WTC11 (cell line): Measurements from ENCODE around the gene ADK. TPM values are rescaled to one million over a fixed set of nuclear protein-coding genes. Genes with fewer than 3 reads are reported as not detected.

Experiments
- ATAC-seq: fragments of 200-7000 bp; cut with Tn5 transposase; 2 replicates; pipeline ENCODE4 v1.10.0; 2021; ENCODE audit warnings: mild to moderate bottlenecking, moderate library complexity
- CTCF ChIA-PET: fragments of 300-600 bp; sonication (Branson Sonifier 250); formaldehyde crosslinking; loops from one replicate; lab custom pipeline; 2021; ENCODE audit warnings: antibody characterized with exemption; lab: Charles Lee
- POLR2A ChIA-PET: fragments of 350-600 bp; sonication (Branson Sonifier 250); formaldehyde crosslinking; loops from one replicate; lab custom pipeline; 2021; ENCODE audit warnings: antibody characterized with exemption; lab: Charles Lee
- DNase-seq: peaks from one replicate; pipeline ENCODE4 v3.0.0; 2021; ENCODE audit warnings: low spot score
- H3K27ac Mint-ChIP-seq: 2 replicates; pipeline ENCODE4 v1.8.0; 2021; ENCODE audit warnings: mixed read lengths
- H3K27me3 Mint-ChIP-seq: 2 replicates; pipeline ENCODE4 v1.8.0; 2021; ENCODE audit warnings: low read depth, mild to moderate bottlenecking, moderate library complexity, mixed read lengths
- H3K36me3 Mint-ChIP-seq: 2 replicates; pipeline ENCODE4 v1.8.0; 2021; ENCODE audit warnings: mixed read lengths
- H3K4me1 Mint-ChIP-seq: 2 replicates; pipeline ENCODE4 v1.8.0; 2022; ENCODE audit warnings: mixed read lengths
- H3K4me3 Mint-ChIP-seq: 2 replicates; pipeline ENCODE4 v1.8.0; 2021; ENCODE audit warnings: mild to moderate bottlenecking, moderate library complexity, mixed read lengths
- H3K9me3 Mint-ChIP-seq: 2 replicates; pipeline ENCODE4 v1.8.0; 2021; ENCODE audit warnings: mixed read lengths
- CBFB ChIP-seq: sonication (generic); formaldehyde crosslinking; IDR thresholded peaks from 2 replicates; pipeline ENCODE4 v1.8.1; 2022; ENCODE audit warnings: mild to moderate bottlenecking, low read depth, missing genetic modification reagents
- ELF4 ChIP-seq: sonication (generic); formaldehyde crosslinking; IDR thresholded peaks from 2 replicates; pipeline ENCODE4 v1.8.1; 2022; ENCODE audit warnings: low read depth, mild to moderate bottlenecking, moderate library complexity, missing genetic modification reagents
- NFE2L1 ChIP-seq: sonication (generic); formaldehyde crosslinking; IDR thresholded peaks from 2 replicates; pipeline ENCODE4 v1.8.1; 2023; ENCODE audit warnings: missing genetic modification reagents
- PRRX2 ChIP-seq: fragments of 250-450 bp; sonication (Bioruptor Pico); IDR thresholded peaks from 2 replicates; pipeline ENCODE4 v1.8.0; 2021; ENCODE audit warnings: mild to moderate bottlenecking
- TP53 ChIP-seq: sonication (generic); formaldehyde crosslinking; IDR thresholded peaks from 2 replicates; pipeline ENCODE4 v1.8.1; 2023; ENCODE audit warnings: mild to moderate bottlenecking, missing genetic modification reagents
- ZNF121 ChIP-seq: sonication (generic); formaldehyde crosslinking; IDR thresholded peaks from 2 replicates; pipeline ENCODE4 v1.8.0; 2023; ENCODE audit warnings: missing genetic modification reagents
- ZNF317 ChIP-seq: sonication (generic); formaldehyde crosslinking; IDR thresholded peaks from 2 replicates; pipeline ENCODE4 v1.8.1; 2023; ENCODE audit warnings: low read depth, mild to moderate bottlenecking, moderate library complexity, missing genetic modification reagents, borderline replicate concordance
- ZNF416 ChIP-seq: fragments of 250-450 bp; sonication (Bioruptor Pico); IDR thresholded peaks from 2 replicates; pipeline ENCODE4 v1.9.0; 2021; ENCODE audit warnings: mild to moderate bottlenecking, inconsistent platforms
- total RNA-seq: library from RNA; stranded (reverse); gene quantifications from 3 replicates; pipeline ENCODE4 v1.2.3, GENCODE V29; 2021
- TF ChIP-seq, protein P1 (sequence below): sonication (generic); formaldehyde crosslinking; IDR thresholded peaks from 2 replicates; pipeline ENCODE4 v1.8.1; 2023; ENCODE audit warnings: mild to moderate bottlenecking, missing genetic modification reagents
- TF ChIP-seq, protein P2 (sequence below): sonication (generic); formaldehyde crosslinking; IDR thresholded peaks from 2 replicates; pipeline ENCODE4 v1.8.1; 2022; ENCODE audit warnings: low read depth, missing genetic modification reagents, borderline replicate concordance
- TF ChIP-seq, protein P3 (sequence below): fragments of 250-450 bp; sonication (Bioruptor Pico); IDR thresholded peaks from 2 replicates; pipeline ENCODE4 v2.1.2; 2022; ENCODE audit warnings: mild to moderate bottlenecking, moderate library complexity
- TF ChIP-seq, protein P4 (sequence below): sonication (generic); formaldehyde crosslinking; IDR thresholded peaks from 2 replicates; pipeline ENCODE4 v1.8.0; 2023; ENCODE audit warnings: mild to moderate bottlenecking, missing genetic modification reagents
- TF ChIP-seq, protein P5 (sequence below): sonication (generic); formaldehyde crosslinking; IDR thresholded peaks from 2 replicates; pipeline ENCODE4 v1.8.1; 2023; ENCODE audit warnings: mild to moderate bottlenecking, missing genetic modification reagents, moderate library complexity
- TF ChIP-seq, protein P6 (sequence below): sonication (generic); formaldehyde crosslinking; conservative IDR thresholded peaks from 2 replicates; pipeline ENCODE4 v1.8.1; 2022; ENCODE audit warnings: mild to moderate bottlenecking, missing genetic modification reagents
- TF ChIP-seq, protein P7 (sequence below): sonication (generic); formaldehyde crosslinking; IDR thresholded peaks from 2 replicates; pipeline ENCODE4 v1.8.0; 2022; ENCODE audit warnings: mild to moderate bottlenecking, missing genetic modification reagents
- TF ChIP-seq, protein P8 (sequence below): sonication (generic); formaldehyde crosslinking; IDR thresholded peaks from 2 replicates; pipeline ENCODE4 v1.8.1; 2023; ENCODE audit warnings: mild to moderate bottlenecking, missing genetic modification reagents
- TF ChIP-seq, protein P9 (sequence below): sonication (generic); formaldehyde crosslinking; IDR thresholded peaks from 2 replicates; pipeline ENCODE4 v1.8.1; 2022; ENCODE audit warnings: missing genetic modification reagents, borderline replicate concordance
- TF ChIP-seq, protein P10 (sequence below): sonication (generic); formaldehyde crosslinking; IDR thresholded peaks from 2 replicates; pipeline ENCODE4 v1.8.1; 2022; ENCODE audit warnings: mild to moderate bottlenecking, moderate library complexity, missing genetic modification reagents
- TF ChIP-seq, protein P11 (sequence below): fragments of 250-450 bp; sonication (Bioruptor Pico); IDR thresholded peaks from 2 replicates; pipeline ENCODE4 v1.9.0; 2021; ENCODE audit warnings: mild to moderate bottlenecking, borderline replicate concordance

Gene ADK
- total RNA-seq, 1 experiment from 2014 or later, result 32.7 TPM

DNA sequence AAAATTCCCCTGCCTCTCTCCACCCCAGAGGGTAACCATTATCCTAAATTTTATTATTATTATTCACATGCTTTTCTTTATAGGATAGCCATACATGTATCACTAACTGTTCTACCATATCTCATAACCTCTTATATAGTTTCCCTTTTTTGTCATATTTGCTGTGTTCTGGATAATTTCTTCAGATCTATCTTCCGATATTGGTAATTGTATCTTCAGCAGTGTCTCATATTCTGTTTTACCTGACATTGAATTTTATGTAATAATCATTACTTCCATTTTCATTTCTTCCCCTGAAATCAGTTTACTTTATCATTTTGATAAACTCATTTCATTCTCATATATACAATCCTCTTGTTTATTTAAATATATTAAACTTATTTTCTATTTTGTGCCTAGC lies 273.5 kb downstream of the ADK start:
- H3K4me3 Mint-ChIP-seq, result no peak overlapping the region
- POLR2A ChIA-PET, result no interaction called here
- CTCF ChIA-PET, result no interaction called here
- peaks cover 27% of the 10 kb centered on the region for H3K4me1 Mint-ChIP-seq
- H3K36me3 Mint-ChIP-seq, result peaks cover 19% of the 10 kb centered on the region
- DNase-seq, result no peak
- no peaks in the 10 kb centered on the region for H3K27me3 Mint-ChIP-seq
- peaks cover 21% of the 10 kb centered on the region for H3K9me3 Mint-ChIP-seq
- no peak overlapping the region for H3K27ac Mint-ChIP-seq
- no peak for ATAC-seq
- TF ChIP-seq, protein P1, sequence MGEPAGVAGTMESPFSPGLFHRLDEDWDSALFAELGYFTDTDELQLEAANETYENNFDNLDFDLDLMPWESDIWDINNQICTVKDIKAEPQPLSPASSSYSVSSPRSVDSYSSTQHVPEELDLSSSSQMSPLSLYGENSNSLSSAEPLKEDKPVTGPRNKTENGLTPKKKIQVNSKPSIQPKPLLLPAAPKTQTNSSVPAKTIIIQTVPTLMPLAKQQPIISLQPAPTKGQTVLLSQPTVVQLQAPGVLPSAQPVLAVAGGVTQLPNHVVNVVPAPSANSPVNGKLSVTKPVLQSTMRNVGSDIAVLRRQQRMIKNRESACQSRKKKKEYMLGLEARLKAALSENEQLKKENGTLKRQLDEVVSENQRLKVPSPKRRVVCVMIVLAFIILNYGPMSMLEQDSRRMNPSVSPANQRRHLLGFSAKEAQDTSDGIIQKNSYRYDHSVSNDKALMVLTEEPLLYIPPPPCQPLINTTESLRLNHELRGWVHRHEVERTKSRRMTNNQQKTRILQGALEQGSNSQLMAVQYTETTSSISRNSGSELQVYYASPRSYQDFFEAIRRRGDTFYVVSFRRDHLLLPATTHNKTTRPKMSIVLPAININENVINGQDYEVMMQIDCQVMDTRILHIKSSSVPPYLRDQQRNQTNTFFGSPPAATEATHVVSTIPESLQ, result no peak
- TF ChIP-seq, protein P2, sequence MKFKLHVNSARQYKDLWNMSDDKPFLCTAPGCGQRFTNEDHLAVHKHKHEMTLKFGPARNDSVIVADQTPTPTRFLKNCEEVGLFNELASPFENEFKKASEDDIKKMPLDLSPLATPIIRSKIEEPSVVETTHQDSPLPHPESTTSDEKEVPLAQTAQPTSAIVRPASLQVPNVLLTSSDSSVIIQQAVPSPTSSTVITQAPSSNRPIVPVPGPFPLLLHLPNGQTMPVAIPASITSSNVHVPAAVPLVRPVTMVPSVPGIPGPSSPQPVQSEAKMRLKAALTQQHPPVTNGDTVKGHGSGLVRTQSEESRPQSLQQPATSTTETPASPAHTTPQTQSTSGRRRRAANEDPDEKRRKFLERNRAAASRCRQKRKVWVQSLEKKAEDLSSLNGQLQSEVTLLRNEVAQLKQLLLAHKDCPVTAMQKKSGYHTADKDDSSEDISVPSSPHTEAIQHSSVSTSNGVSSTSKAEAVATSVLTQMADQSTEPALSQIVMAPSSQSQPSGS, result no peak
- TF ChIP-seq ZNF317 (CRISPR knock-in tag) (no peak), ELF4 (CRISPR knock-in tag) (no peak), ZNF121 (CRISPR knock-in tag) (no peak), PRRX2 (CRISPR knock-in tag) (no peak), ZNF416 (CRISPR knock-in tag) (no peak), TP53 (CRISPR knock-in tag) (no peak), CBFB (no peak), NFE2L1 (CRISPR knock-in tag) (no peak)
- TF ChIP-seq, protein P3, sequence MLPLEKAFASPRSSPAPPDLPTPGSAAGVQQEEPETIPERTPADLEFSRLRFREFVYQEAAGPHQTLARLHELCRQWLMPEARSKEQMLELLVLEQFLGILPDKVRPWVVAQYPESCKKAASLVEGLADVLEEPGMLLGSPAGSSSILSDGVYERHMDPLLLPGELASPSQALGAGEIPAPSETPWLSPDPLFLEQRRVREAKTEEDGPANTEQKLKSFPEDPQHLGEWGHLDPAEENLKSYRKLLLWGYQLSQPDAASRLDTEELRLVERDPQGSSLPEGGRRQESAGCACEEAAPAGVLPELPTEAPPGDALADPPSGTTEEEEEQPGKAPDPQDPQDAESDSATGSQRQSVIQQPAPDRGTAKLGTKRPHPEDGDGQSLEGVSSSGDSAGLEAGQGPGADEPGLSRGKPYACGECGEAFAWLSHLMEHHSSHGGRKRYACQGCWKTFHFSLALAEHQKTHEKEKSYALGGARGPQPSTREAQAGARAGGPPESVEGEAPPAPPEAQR (CRISPR knock-in tag), result no peak
- TF ChIP-seq, protein P4, sequence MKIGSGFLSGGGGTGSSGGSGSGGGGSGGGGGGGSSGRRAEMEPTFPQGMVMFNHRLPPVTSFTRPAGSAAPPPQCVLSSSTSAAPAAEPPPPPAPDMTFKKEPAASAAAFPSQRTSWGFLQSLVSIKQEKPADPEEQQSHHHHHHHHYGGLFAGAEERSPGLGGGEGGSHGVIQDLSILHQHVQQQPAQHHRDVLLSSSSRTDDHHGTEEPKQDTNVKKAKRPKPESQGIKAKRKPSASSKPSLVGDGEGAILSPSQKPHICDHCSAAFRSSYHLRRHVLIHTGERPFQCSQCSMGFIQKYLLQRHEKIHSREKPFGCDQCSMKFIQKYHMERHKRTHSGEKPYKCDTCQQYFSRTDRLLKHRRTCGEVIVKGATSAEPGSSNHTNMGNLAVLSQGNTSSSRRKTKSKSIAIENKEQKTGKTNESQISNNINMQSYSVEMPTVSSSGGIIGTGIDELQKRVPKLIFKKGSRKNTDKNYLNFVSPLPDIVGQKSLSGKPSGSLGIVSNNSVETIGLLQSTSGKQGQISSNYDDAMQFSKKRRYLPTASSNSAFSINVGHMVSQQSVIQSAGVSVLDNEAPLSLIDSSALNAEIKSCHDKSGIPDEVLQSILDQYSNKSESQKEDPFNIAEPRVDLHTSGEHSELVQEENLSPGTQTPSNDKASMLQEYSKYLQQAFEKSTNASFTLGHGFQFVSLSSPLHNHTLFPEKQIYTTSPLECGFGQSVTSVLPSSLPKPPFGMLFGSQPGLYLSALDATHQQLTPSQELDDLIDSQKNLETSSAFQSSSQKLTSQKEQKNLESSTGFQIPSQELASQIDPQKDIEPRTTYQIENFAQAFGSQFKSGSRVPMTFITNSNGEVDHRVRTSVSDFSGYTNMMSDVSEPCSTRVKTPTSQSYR, result no peak
- TF ChIP-seq, protein P5, sequence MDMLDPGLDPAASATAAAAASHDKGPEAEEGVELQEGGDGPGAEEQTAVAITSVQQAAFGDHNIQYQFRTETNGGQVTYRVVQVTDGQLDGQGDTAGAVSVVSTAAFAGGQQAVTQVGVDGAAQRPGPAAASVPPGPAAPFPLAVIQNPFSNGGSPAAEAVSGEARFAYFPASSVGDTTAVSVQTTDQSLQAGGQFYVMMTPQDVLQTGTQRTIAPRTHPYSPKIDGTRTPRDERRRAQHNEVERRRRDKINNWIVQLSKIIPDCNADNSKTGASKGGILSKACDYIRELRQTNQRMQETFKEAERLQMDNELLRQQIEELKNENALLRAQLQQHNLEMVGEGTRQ, result no peak
- TF ChIP-seq, protein P6, sequence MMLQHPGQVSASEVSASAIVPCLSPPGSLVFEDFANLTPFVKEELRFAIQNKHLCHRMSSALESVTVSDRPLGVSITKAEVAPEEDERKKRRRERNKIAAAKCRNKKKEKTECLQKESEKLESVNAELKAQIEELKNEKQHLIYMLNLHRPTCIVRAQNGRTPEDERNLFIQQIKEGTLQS (CRISPR knock-in tag), result no peak
- TF ChIP-seq, protein P7, sequence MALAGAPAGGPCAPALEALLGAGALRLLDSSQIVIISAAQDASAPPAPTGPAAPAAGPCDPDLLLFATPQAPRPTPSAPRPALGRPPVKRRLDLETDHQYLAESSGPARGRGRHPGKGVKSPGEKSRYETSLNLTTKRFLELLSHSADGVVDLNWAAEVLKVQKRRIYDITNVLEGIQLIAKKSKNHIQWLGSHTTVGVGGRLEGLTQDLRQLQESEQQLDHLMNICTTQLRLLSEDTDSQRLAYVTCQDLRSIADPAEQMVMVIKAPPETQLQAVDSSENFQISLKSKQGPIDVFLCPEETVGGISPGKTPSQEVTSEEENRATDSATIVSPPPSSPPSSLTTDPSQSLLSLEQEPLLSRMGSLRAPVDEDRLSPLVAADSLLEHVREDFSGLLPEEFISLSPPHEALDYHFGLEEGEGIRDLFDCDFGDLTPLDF (CRISPR knock-in tag), result no peak
- TF ChIP-seq, protein P8, sequence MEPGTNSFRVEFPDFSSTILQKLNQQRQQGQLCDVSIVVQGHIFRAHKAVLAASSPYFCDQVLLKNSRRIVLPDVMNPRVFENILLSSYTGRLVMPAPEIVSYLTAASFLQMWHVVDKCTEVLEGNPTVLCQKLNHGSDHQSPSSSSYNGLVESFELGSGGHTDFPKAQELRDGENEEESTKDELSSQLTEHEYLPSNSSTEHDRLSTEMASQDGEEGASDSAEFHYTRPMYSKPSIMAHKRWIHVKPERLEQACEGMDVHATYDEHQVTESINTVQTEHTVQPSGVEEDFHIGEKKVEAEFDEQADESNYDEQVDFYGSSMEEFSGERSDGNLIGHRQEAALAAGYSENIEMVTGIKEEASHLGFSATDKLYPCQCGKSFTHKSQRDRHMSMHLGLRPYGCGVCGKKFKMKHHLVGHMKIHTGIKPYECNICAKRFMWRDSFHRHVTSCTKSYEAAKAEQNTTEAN, result no peak
- TF ChIP-seq, protein P9, sequence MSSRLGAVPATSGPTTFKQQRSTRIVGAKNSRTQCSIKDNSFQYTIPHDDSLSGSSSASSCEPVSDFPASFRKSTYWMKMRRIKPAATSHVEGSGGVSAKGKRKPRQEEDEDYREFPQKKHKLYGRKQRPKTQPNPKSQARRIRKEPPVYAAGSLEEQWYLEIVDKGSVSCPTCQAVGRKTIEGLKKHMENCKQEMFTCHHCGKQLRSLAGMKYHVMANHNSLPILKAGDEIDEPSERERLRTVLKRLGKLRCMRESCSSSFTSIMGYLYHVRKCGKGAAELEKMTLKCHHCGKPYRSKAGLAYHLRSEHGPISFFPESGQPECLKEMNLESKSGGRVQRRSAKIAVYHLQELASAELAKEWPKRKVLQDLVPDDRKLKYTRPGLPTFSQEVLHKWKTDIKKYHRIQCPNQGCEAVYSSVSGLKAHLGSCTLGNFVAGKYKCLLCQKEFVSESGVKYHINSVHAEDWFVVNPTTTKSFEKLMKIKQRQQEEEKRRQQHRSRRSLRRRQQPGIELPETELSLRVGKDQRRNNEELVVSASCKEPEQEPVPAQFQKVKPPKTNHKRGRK (CRISPR knock-in tag), result no peak
- TF ChIP-seq, protein P10, sequence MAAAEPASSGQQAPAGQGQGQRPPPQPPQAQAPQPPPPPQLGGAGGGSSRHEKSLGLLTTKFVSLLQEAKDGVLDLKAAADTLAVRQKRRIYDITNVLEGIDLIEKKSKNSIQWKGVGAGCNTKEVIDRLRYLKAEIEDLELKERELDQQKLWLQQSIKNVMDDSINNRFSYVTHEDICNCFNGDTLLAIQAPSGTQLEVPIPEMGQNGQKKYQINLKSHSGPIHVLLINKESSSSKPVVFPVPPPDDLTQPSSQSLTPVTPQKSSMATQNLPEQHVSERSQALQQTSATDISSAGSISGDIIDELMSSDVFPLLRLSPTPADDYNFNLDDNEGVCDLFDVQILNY (CRISPR knock-in tag), result no peak
- TF ChIP-seq, protein P11, sequence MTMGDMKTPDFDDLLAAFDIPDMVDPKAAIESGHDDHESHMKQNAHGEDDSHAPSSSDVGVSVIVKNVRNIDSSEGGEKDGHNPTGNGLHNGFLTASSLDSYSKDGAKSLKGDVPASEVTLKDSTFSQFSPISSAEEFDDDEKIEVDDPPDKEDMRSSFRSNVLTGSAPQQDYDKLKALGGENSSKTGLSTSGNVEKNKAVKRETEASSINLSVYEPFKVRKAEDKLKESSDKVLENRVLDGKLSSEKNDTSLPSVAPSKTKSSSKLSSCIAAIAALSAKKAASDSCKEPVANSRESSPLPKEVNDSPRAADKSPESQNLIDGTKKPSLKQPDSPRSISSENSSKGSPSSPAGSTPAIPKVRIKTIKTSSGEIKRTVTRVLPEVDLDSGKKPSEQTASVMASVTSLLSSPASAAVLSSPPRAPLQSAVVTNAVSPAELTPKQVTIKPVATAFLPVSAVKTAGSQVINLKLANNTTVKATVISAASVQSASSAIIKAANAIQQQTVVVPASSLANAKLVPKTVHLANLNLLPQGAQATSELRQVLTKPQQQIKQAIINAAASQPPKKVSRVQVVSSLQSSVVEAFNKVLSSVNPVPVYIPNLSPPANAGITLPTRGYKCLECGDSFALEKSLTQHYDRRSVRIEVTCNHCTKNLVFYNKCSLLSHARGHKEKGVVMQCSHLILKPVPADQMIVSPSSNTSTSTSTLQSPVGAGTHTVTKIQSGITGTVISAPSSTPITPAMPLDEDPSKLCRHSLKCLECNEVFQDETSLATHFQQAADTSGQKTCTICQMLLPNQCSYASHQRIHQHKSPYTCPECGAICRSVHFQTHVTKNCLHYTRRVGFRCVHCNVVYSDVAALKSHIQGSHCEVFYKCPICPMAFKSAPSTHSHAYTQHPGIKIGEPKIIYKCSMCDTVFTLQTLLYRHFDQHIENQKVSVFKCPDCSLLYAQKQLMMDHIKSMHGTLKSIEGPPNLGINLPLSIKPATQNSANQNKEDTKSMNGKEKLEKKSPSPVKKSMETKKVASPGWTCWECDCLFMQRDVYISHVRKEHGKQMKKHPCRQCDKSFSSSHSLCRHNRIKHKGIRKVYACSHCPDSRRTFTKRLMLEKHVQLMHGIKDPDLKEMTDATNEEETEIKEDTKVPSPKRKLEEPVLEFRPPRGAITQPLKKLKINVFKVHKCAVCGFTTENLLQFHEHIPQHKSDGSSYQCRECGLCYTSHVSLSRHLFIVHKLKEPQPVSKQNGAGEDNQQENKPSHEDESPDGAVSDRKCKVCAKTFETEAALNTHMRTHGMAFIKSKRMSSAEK (CRISPR knock-in tag), result no peak
